Measurements from ENCODE around the gene DNAJA3.

Gene DNAJA3

GRCh38 chr16:4407543-4408322 lies 17.9 kb upstream of the DNAJA3 start:
- no peak for DNase-seq (ENCODE audit: low spot score)

GRCh38 chr16:4408323-4408690 lies 17.4 kb upstream of the DNAJA3 start:
- no peak for DNase-seq (ENCODE audit: low spot score)

- no peak for DNase-seq (ENCODE audit: low spot score)
Measured at GRCh38 chr16:4409081-4409932, 16.4 kb upstream of the DNAJA3 start.

GRCh38 chr16:4410335-4411075 lies 15.2 kb upstream of the DNAJA3 start:
- no peak for DNase-seq (ENCODE audit: low spot score)

- DNase-seq (ENCODE audit: low spot score) = no peak
Measured at GRCh38 chr16:4411684-4412083, 14.0 kb upstream of the DNAJA3 start.

- DNase-seq (ENCODE audit: low spot score) = no peak
Measured at GRCh38 chr16:4412159-4412558, 13.5 kb upstream of the DNAJA3 start.

GRCh38 chr16:4412854-4413253 lies 12.8 kb upstream of the DNAJA3 start:
- DNase-seq (ENCODE audit: low spot score) = no peak

- DNase-seq (ENCODE audit: low spot score) = no peak
Measured at GRCh38 chr16:4414187-4414917, 11.3 kb upstream of the DNAJA3 start.

GRCh38 chr16:4415538-4416199 lies 10.0 kb upstream of the DNAJA3 start:
- DNase-seq (ENCODE audit: low spot score) = peak; percentile 27

- DNase-seq (ENCODE audit: low spot score) = peak; percentile 93
Measured at GRCh38 chr16:4416200-4417032, 9.3 kb upstream of the DNAJA3 start, which contains the start of gene CORO7. Gene CORO7 (minus strand): TSS chr16:4416596. CDS start chr16:4416518, 78 bp downstream.

- DNase-seq (ENCODE audit: low spot score) = no peak
Measured at GRCh38 chr16:4419402-4419959, 6.2 kb upstream of the DNAJA3 start.

- no peak for DNase-seq (ENCODE audit: low spot score)
Measured at GRCh38 chr16:4420505-4421105, 5.1 kb upstream of the DNAJA3 start.

- DNase-seq (ENCODE audit: low spot score) = no peak
Measured at GRCh38 chr16:4426021-4426684, 485 bp downstream of the DNAJA3 start.

GRCh38 chr16:4426722-4427372 lies 1.2 kb downstream of the DNAJA3 start:
- DNase-seq (ENCODE audit: low spot score) = no peak

- no peak for DNase-seq (ENCODE audit: low spot score)
Measured at GRCh38 chr16:4428500-4428899, 2.8 kb downstream of the DNAJA3 start.

GRCh38 chr16:4431023-4431422 lies 5.4 kb downstream of the DNAJA3 start:
- no peak for DNase-seq (ENCODE audit: low spot score)

GRCh38 chr16:4433228-4433627 lies 7.6 kb downstream of the DNAJA3 start:
- DNase-seq (ENCODE audit: low spot score) = no peak

Data from LoVo (cell line).